HG03342 (cell line): ENCODE measurements around the gene EFHC1.

Source experiments
- ATAC-seq: cut with Tn5 transposase; IDR thresholded peaks from one replicate; pipeline ENCODE4 v1.9.1; 2021; ENCODE audit warnings: mild to moderate bottlenecking, moderate library complexity; ENCODE audit not compliant: unreplicated experiment

EFHC1 gene

GRCh38 chr6:52551483-52552277, 131.5 kb downstream of the EFHC1 start:
- ATAC-seq = no peak

- ATAC-seq = peak; percentile 95
Observed at GRCh38 chr6:52552278-52552643, 132.1 kb downstream of the EFHC1 start.

DNA sequence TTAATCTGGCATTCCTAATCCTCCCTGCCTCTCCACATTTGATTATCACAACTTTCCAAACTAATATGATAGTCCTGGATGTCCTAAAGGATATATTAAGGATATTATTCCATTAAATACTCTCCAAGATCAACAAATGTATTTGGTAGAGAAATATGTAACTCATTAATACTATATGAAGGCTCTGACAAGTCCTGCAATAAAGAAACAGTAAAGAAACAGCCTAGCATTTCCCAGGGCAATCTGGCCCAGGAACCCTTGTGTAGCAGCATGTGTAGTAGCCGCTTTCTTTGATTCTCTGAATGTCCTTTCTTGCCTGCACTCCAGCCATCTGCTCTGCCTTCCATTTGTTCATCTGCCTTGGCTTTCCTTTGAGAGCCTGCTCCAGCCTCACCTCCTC, 133.0 kb downstream of the EFHC1 start:
- ATAC-seq = no peak

- ATAC-seq = no peak
Observed at GRCh38 chr6:52553719-52554118, 133.6 kb downstream of the EFHC1 start.

GRCh38 chr6:52554684-52555280, 134.6 kb downstream of the EFHC1 start:
- ATAC-seq = no peak

DNA sequence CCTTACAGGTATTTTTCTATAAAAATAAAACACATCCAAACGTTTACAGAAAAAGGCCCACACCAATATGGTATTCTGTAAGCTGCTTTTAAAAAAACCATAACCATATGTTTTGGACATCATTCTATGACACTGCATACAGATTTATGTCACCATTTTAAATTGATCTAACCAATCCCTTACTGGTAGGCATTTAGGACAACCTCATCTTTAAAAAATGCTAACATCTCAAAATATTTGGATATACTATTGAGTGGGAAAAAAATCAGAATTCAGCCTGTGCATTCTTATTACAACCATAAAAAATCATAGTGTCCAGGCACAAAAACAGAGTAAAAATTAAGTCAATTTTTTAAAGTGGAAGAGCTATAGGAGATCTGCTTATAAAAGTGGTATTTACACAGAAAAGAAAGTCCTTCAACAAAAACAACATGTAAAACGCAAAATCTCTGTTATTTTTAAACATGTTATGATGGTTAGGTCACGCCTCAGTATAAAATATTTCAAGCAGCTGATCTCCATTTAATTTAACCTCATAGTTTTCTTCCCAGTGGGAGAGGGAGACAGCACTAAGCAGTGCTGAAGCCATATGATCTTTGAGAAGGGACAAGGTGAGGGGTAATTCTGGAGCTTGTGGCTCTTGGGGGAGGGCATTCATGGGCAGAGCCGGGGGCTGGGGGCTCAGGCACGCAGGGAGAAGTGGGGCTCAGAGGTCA, 135.5 kb downstream of the EFHC1 start:
- ATAC-seq = no peak

DNA sequence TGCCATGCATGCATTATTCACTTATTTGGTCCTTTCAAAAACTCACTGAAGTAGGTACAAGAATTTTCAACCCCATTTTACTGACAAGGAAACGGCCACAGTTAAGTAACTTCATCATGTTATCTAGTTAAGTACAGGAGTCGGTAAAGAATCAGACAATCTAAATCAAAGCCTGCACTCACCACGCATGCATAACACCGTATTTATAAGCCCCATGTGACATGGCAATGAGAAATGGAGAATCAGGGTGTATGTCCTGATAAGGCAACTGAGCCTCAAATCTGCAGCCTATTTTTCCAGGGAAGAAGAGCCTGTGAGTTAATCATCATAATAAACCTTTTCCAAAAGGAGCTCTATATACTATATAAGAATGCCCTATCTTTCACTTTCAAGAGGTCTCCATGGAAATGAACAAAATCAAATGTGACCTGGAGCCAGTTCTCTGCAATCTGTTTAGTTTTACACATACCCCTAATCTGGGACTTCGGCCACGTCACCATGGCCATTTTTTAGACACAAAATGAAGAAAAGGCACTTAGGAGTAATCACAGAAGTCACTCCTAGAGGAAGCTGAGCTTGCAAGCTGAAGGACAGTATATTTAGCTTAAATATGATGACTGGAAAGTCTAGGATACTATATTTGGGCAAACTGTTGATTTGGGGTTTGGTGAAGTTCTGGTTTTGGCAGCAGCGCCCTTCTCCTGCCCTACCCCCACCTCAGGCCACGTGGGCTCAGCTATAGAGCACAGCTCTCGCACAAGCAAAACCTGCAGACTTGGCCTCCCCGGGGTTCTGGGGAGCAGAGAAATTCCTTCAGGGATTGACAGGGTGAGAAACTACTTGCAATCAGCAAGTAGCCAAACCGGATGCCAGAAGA, 137.5 kb downstream of the EFHC1 start:
- ATAC-seq = no peak

DNA sequence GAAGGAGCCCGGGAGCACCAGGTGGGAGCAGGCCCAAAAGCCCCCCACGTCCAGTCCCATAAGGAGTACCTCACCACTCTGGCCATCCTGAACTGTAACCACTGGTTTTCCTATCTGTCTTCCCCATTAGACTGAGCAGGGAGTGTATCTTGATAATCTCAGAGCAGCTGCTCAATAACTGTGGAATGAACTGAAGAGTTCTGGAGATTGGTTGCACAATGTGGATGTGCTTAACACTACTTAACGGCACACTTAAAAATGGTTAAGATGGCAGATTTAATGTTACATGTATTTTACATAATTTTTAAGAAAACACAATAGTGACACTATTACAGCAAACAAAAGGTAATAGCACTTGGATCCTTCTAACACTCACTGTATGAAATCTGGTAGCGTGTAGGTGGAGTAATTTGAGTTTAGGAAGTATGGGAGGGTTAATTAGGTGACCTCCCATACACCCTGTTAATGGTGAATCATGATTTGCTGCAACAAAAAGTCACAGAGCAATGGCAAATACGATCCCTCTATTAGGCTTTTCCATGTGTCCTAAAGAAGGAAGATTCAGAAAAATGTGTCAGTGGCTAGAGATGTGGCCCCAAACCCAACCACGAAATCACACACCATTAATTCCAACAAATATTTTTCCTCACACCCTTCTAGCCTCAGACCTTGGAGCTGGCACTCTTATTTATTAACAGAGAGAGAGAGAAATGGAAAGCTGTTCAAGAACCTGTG, 138.3 kb downstream of the EFHC1 start:
- ATAC-seq = no peak

GRCh38 chr6:52560462-52560861, 140.3 kb downstream of the EFHC1 start:
- ATAC-seq = no peak

GRCh38 chr6:52562911-52563310, 142.8 kb downstream of the EFHC1 start:
- no peak for ATAC-seq

DNA sequence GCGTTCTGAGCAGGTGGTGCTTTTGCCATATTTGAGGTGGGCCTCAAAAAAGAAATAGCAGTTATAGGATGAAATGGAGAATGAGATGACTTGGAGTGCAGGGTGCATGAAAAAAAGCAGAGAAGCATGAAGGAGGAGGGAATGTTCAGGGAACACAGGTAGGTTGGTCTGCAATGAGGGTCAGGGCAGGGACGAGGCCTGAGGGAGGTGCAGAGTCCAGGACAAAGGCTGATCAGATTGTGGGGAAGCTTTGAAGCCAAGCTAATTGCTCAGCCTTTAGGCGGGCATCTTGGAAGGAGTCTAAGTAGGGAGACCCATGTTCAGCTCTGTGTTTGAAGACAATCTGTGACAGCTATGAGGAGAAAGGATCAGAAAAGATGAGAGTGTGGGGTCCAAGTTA, 144.7 kb downstream of the EFHC1 start:
- no peak for ATAC-seq

DNA sequence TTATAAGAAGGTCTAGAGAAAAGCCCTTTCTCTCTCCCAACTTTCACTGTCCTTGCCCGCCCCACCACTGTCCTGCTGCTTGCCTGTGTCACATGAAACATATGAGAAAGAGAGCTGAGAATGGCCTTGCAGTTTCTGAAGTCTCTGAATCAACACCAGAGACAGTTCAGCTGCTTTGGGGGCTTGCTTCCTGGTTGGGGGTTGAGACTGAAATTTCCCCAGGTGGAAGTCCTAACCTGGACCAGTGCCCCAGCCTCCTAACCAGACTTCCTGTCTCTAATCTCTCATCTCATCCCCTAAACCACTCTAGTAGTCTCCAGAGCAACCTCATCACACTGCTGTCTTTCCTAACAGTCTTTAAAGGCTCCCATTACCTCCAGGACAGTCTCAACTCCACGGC, 146.1 kb downstream of the EFHC1 start:
- ATAC-seq = no peak

- ATAC-seq = no peak
Observed at GRCh38 chr6:52566853-52567279, 146.7 kb downstream of the EFHC1 start.

DNA sequence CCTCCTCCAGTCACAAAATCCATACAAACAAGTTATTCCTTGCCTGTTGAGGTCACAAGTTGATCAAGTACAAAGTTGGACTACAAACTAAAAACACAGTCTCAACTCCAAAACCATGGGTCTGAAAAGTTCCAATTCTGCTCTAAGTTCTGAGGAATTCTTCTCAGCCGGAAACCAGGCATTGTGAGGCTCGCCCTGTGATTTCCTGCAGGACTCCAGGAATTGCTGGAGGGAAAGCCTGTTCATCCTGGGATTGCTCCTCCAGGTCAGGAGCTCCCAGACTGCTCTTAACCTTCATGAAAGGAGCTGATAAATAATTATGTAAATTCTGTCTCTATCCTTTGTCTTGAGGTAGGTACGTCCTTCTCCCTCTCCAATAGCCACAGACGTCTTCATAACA, 148.2 kb downstream of the EFHC1 start:
- no peak for ATAC-seq

- ATAC-seq = no peak
Observed at GRCh38 chr6:52570291-52570700, 150.2 kb downstream of the EFHC1 start.

- ATAC-seq = no peak
Observed at GRCh38 chr6:52571099-52571755, 151.1 kb downstream of the EFHC1 start.

DNA sequence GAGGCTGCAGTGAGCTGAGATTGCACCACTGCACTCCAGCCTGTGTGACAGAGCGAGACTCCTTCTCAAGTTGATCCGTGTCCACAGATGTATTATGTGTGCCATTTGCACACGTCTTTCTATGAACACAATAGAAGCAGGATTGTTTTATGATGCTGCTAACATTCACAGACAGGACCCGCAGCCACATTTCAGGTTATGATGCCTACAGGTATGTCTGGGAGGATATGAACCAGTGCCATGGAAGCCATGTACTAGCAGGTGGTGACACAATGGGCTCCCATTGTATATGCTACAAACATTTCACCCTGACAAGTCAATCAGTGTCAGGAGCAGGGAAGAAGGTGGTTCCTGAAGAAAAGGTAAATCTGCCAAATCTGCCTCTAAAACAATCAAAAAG, 152.4 kb downstream of the EFHC1 start:
- ATAC-seq = no peak

DNA sequence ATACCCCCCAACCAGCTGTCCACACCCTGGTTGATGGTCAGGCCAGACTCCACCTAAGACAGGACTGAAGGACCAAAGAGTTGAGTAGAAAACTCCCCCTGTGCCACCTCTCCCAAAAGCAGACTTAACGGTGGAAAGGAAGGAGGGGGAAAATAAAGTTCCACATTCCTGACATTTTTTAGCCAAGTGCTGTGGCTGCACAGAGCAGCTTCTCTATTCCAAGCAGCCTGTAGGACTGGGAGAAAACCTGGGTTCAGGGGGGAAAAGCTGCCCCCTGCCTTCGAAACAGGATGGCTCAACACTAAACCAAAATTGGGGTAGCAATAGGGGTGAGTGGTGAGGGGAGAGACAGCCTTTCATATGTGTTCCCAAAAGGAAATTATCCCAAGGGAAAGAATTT, 153.2 kb downstream of the EFHC1 start:
- no peak for ATAC-seq
